HT-29 (cell line): ENCODE results near the gene WFDC11. TPM values are rescaled to one million over a fixed set of nuclear protein-coding genes. Genes with fewer than 3 reads are reported as not detected.
A peak's percentile ranks its signal among the peaks of the same experiment; 100 is the strongest.
"Not testable (repeated sequence)": the region's sequence is repeated elsewhere in the genome, so short reads cannot be mapped to it uniquely, and the experiment has no call there.

Experiments
- DNase-seq: peaks from one replicate; pipeline ENCODE4 v3.0.0-alpha.2; 2015; ENCODE audit warnings: low spot score
- total RNA-seq: library from RNA; depleted of rRNA; stranded (reverse); fragments of >200 nt; shearing (Covaris generic); gene quantifications from 2 replicates; pipeline ENCODE4 v1.2.3, GENCODE V29; 2014; rRNA removed

Gene WFDC11
- total RNA-seq, result not detected in 2 replicates

DNA sequence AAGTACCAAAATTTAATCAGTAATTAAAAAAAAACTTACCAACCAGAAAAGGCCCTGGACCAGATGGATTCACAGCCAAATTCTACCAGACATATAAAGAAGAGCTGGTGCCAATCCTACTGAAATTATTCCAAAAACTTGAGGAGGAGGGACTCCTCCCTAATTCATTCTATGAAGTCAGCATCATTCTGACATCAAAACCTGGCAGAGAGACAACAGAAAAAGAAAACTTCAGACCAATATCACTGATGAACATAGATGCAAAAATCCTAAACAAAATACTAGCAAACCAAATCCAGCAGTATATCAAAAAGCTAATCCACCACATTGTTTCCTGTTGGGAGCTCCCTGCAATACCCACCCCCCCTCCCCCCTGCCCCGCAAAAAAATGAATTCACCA, at the start of gene WFDC11:
WFDC11 (minus strand) TSS at position 101 of the 400 bp plus-strand sequence. CDS start 19,639 bp downstream, outside the sequence.
- DNase-seq, result no peak

DNA sequence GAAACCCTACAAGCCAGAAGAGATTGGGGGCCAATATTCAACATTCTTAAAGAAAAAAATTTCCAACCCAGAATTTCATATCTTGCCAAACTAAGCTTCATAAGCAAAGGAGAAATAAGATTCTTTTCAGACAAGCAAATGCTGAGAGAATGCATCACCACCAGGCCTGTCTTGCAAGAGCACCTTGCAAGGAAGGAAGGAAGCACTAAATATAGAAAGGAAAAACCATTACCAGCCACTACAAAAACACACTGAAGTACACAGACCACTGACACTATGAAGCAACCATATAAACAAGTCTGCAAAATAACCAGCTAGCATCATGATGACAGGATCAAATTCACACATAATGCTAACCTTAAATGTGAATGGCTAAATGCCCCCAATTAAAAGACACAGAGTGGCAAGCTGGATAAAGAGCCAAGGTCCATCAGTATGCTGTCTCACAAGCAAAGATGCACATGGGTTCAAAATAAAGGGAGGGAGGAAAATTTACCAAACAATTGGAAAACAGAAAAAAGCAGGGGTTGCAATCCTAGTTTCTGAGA, 46.2 kb upstream of the WFDC11 start:
- DNase-seq, result not testable (repeated sequence)

DNA sequence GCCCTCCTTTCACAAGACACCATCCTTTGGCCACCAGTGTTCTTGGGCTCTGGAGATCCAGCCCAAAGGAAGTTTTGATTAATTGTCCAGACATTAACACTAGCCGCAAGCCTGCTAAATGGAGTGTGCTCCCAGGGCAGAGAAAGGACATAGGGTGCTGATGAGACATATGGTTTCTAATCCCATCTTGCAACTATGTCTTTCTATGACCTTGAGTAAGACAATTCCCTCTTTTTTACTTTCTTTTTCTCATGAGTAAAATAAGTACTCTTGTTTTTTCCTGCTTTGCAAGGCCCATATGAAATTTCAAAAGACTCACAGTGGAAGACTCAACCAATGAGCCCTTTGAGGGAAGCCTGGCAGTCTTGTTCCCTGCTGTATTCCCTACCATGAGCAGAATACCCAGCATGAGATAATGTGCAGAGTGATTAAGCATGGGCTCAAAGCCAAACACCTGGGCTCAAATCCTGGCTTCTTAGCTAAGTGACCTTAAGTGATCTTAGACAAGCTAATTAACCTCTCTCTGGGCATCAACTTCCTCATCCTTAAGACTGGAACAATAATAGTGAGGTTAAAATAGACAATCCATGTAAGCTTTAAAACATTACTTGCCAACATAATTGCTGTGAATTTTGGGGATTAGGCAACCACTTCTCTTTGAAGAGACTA, 35.1 kb upstream of the WFDC11 start, which contains the start of gene WFDC10B:
WFDC10B (minus strand) TSS at position 51 of the 669 bp plus-strand sequence. CDS start 19,027 bp downstream, outside the sequence.
- peak; percentile 43 for DNase-seq

DNA sequence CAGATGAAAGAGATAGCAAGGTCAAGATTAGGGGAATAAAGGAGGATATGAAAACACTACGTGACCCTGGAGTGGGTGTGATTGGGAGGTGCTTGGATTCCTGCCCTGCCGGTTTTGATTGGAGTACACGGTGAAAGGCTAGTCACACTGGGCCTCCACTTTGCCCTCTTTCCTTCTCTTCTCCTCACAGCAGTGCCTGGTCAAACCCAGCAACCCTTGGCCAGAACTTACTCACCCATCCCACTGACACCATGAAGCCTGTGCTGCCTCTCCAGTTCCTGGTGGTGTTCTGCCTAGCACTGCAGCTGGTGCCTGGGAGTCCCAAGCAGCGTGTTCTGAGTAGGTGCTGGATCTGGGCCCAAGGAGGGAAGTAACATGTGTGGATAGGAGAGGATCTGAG, 31.8 kb upstream of the WFDC11 start, which contains the start of gene WFDC13:
WFDC13 (plus strand) TSS at position 166 of the 400 bp plus-strand sequence; CDS start at position 252, 86 bp downstream.
- peak; percentile 54 for DNase-seq

DNA sequence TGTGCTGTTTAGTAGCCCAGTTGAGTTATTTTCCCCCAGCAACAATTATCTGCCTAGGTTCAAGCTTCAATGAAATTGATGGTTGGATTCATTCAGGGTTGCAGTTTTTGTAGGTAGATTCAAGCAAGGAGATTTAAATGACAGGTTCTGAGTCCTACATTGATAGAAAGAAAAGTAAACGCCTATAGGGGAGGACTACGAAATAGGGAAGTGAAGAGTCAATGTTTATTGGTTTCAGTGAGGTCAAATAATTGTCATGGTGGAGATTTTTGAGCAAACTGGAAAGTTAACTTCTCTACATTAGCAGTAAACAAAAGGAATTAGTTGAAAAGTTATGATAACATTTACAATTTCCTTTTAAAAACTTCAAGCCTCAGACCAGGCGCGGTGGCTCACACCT, 31.1 kb upstream of the WFDC11 start:
- DNase-seq, result no peak

DNA sequence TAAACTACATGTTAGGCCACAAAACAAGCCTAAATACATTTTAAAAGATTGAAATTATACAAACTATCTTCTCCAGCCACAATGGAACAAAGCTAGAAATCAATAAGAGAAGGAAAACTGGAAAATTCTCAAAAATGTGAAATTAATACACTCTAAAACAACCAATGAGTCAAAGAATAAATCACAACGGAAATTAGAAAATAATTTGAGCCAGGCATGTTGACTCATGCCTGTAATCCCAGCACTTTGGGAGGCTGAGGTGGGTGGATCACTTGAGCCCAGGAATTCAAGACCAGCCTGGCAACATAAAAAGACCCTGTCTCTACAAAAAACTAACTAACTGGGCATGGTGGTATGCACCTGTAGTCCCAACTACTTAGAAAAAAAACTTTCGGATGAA, 25.5 kb upstream of the WFDC11 start:
- DNase-seq, result no peak

DNA sequence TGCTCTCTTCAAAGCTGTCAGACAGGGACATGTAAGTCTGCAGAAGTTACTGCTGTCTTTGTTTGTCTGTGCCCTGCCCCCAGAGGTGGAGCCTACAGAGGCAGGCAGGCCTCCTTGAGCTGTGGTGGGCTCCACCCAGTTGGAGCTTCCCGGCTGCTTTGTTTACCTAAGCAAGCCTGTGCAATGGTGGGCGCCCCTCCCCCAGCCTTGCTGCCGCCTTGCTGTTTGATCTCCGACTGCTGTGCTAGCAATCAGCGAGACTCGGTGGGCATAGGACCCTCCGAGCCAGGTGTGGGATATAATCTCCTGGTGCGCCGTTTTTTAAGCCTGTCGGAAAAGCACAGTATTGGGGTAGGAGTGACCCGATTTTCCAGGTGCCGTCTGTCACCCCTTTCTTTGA, 23.3 kb upstream of the WFDC11 start:
- DNase-seq, result not testable (repeated sequence)

DNA sequence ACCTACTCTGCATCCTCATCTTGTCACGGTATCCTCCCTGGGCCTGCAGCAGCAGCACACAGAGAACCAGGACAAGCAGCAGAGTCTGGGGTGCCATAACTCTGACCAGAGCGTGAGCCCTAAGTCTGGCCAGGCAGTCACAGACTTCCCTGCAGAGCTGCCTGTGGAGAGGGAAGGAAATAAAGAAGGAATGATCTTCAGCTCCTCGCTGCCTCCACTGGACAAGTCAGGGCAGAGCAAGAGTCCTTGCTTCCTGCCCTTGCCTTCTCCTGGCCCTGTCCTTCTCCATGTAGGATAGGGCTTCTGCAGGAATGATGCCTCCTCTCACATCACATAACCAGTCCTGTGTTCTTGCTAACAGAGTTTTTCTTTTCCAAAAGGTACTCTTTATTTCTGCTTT, 15.9 kb upstream of the WFDC11 start:
- peak; percentile 59 for DNase-seq

DNA sequence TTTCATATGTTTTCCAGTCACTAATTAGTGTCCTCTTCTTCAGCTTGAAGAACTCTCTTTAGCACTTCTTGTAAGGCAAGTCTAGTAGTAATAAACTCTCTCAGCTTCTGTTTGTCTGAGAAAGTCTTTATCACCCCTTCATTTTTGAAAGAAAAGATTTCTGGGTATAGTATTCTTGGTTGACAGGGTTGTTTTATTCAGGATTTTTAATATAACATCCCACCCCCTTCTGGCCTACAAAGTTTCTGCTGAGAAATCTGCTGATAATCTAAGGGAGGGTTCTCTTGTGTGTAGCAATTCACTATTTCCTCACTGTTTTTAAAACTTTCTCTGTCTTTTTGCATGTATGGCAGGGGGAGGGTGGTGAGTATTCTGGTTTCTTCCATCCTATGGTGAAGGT, 9.6 kb upstream of the WFDC11 start:
- no peak for DNase-seq

DNA sequence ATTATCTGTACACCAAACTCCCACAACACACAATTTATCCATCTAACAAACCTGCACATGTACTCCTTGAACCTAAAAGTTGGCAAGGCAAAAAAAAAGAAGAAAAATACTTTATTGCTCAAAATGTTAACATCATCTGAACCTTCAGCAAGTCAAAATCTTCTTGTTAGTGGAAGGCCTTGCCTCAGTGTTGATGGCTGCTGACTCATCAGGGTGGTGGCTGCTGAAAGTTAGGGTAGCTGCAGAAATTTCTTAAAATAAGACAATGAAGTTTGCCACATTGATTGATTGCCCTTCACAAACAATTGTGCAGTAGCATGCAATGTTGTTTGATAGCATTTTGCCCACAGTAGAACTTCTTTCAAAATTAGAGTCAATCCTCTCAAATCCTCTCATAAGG, 2.7 kb upstream of the WFDC11 start:
- no peak for DNase-seq

DNA sequence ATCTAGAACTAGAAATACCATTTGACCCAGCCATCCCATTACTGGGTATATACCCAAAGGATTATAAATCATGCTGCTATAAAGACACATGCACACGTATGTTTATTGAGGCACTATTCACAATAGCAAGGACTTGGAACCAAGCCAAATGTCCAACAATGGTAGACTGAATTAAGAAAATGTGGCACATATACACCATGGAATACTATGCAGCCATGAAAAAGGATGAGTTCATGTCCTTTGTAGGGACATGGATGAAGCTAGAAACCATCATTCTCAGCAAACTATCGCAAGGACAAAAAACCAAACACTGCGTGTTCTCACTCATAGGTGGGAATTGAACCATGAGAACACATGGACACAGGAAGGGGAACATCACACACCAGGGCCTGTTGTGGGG, 13.0 kb downstream of the WFDC11 start:
- not testable (repeated sequence) for DNase-seq

DNA sequence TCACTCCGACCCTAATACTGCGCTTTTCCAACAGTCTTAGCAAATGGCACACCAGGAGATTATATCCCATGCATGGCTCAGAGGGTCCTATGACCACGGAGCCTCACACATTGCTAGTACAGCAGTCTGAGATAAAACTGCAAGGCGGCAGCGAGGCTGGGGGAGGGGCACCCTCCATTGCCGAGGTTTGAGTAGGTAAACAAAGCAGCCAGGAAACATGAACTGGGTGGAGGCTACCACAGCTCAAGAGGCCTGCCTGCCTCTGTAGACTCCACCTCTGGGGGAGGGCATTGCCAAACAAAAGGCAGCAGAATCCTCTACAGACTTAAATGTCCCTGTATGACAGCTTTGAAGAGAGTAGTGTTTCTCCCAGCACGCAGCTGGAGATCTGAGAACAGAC, 18.3 kb downstream of the WFDC11 start:
- peak; percentile 94 for DNase-seq

DNA sequence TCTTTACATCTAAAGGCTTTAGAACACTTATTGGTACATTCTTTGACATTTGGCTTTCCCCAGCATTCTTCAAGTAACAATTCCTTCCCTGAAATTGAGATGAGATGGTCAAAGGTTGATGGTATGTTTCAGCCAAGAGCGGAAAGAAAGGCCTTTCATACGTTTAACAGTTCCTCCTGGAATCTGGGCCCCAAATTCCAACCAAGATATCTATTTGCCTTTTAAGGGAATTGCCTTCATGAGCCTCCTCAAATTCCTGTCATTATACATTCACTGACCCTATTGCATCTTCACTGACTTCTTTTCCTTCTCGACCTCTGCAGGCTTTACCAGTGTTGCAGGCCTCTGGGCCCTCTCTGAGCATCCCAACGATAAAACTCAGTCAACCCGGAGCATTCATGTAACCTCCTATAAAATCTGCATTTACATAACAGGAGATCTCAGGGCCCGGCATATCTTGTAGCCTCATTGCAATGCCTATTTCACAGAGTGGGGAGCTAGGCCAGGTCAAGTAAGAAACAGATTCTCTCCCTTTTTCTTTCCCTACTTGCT, 20.7 kb downstream of the WFDC11 start:
- no peak for DNase-seq

DNA sequence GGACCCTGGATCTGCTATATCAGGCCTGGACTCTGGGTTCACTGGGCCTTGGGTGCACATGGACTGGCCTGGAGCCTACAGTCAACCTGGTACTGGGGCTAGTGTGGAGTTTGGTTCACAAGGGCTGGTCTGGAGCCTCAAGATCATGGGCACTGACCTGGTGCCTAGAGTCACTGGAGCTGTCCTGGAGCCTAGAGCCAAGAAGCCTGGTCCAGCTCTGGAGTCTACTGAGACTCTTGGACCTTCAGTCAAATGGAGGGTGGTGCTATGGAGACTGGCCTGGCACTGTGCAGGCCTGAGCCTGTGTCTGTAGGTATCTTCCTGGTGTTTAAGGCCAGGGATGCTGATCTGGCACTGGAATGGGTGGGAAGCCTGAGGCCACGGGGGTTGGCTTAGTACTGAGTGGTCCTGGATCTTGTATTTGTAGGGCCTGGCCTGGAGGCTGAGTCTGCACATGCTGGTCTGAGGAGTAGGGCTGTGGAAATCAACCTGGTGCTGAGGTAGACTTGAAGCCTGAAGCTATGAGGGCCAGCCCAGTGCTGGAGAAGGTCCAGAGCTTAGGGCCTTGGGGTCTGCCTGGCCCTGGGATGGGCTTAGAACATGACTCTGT, 22.5 kb downstream of the WFDC11 start:
- no peak for DNase-seq

DNA sequence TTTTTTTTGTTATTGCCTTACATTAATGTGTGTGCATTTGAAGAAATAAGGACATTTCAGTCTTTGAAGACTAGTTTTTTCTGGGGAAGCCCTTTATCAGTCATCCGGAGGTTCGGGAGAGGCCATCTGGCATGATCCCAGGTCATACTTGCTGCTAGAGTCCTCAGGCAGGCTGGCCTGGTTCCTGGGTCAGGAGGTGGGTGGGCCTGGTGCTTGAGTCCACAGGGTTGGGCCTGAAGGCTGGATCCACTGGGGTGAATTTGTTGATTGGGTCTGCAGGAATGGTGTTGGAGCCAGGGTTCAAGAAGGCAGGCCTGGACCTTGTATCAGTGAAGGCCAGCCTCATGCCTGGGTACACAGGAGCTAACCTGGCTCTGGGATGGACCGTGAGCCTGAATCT, 23.2 kb downstream of the WFDC11 start:
- DNase-seq, result no peak

DNA sequence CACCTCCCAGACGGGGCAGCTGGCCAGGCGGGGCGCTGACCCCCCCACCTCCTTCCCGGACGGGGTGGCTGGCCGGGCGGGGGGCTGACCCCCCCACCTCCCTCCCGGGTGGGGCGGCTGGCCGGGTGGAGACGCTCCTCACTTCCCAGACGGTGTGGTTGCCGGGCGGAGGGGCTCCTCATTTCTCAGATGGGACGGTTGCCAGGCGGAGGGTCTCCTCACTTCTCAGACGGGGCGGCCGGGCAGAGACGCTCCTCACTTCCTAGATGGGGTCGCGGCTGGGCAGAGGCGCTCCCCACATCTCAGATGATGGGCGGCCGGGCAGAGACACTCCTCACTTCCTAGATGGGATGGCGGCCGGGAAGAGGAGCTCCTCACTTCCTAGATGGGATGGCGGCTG, 24.2 kb downstream of the WFDC11 start:
- DNase-seq, result not testable (repeated sequence)

DNA sequence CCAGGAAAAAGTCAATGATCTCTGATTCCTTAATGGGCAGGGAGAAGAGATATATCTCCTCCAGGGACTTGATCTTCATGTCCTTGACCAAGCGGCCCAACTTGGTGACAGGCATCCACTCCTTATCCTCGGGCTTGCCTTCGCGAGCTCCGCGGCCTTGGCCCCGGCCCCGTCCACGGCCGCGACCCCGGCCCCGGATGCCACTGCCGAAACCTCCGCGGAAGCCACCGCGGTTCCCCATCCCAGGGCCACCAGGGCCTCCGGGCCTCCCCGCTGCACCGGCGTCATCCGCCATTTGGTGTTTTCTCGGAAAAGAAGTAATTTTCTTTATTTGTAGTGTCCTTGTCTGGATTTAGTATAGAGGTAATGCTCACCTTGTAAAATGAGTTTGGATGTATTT, 29.0 kb downstream of the WFDC11 start:
- DNase-seq, result not testable (repeated sequence)

DNA sequence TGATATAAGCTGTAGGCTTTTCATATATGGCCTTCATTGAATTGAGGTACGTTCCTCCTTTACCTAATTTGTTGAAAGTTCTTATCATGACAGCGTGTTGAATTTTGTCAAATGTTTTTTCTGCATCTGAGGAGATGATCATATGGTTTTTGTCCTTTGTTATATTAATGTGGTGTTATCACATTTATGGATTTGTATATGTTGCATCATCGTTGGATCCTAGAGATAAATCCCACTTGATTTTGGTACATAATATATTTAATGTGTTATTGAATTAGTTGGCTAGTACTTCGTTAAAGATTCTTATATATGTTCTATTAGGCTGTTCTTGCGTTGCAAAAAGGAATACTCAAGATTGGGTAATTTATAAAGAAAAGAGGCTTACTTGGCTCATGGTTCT, 30.4 kb downstream of the WFDC11 start:
- DNase-seq, result no peak

DNA sequence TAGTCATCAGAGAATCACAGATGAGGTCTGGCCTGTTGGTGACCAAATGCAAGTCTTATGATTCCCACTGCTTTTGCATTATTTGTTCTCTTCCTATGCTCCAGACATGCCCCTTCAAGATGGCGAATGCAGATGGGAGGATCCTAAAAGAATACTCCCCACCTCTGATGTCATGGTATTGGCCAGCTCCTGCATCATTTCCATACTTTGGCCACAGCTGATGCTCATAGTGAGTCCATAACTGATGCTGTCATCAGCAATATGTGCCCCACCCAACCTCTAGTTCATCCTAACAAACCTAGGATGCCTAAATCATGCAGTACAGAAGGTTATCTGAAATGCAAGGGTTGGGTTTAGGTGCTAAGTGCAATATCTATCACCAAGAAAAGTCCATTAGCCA, 33.5 kb downstream of the WFDC11 start:
- DNase-seq, result no peak

DNA sequence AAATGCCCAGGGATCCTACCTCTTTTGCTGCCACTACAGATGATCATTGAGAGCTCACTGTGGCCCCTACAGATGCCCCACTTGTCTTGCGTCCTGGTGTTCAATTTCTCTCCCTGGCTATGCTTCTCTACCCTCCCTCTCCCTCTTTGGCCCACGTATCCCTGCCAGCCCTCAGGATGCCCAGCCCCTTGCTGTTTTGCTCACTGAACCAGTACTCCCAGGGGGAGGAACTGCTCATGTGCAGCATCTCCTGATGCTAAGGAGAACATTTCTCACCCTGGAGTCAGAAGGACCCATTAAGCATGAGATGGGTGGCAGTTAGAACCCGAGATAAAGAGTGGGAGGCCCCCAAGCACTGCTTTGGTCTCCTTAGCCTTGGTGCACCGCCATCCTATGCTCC, 38.9 kb downstream of the WFDC11 start, which contains the start of gene WFDC9:
WFDC9 (minus strand) TSS at position 101 of the 400 bp plus-strand sequence. CDS start 21,103 bp downstream, outside the sequence.
- no peak for DNase-seq

DNA sequence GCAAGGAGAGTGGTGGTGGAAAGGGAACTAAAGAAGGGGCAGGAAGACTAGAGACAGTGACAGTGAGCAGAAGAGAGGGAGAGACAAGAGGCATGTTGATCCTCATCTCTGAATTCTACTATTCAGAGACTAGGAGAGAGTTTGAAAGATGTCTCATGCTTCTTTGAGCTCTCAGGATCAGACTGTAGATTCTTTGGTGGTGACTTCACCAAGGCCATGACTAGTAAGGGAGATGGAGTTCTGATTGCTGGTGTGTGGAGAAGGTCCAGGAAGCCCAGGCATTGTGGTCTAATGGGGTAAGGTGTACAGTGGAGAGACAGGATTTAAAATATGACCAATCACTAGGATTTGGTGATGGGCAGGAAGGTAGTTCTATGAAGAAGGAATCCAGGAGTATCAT, 39.7 kb downstream of the WFDC11 start:
- DNase-seq, result no peak

DNA sequence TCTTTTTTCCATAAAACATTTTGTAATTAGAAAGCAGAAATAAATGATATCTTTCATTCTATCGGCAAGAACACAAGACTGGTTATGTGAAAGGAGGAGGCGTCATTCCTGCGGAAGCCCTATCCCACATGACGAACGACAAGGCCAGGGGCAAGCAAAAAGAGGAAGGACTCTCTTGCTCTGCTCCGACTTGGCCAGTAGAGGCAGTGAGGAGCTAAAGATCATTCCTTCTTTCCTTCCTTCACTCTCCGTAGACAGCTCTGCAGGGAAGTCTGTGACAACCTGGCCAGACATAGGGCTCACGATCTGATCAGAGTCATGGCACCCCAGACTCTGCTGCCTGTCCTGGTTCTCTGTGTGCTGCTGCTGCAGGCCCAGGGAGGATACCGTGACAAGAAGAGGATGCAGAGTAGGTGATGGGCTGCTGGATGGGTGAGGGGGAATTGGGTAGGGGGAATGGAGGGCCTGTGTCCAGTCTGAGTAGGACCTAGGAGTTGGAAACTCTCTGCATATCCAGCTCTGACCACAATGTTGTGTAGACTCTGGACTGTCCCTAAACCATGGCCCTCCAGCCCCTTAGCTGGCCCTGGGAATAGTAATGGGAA, 40.4 kb downstream of the WFDC11 start, which contains the start of gene WFDC10A:
WFDC10A (plus strand) TSS at position 244 of the 605 bp plus-strand sequence; CDS start at position 319, 75 bp downstream.
- peak; percentile 94 for DNase-seq
